ENCODE measurements around the gene FBXO21. TPM values are rescaled to one million over a fixed set of nuclear protein-coding genes. Genes with fewer than 3 reads are reported as not detected.

FBXO21 gene
- total RNA-seq, 1 experiment from 2014 or later, result 32.4 TPM

DNA sequence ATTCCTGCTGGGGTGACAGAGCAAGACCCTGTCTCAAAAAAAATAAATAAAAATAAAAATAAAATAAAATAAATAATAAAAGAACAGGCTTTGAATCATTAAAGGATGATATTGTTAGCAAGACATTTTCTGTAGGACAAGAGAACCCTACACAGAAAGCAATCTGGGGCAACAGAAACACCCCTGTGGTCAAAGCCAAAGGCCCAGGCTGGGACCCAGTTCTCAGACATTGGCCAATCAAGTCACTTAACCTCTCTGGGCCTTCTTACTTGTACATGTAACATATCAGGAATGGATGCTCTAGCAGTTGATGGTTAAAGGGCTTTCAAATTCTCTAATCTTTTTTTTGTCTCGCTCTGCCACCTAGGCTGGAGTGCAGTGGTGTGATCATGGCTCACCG is 55.5 kb downstream of the FBXO21 start:
- H3K27me3 ChIP-seq (ENCODE audit: insufficient read depth, low read depth), result no peaks in the 10 kb centered on the region
- no TSS peak for BruUV-seq (replicated peaks)
- no peak overlapping the region for H3K4me3 ChIP-seq
- no peaks in the 10 kb centered on the region for H3K9me2 ChIP-seq (ENCODE audit: insufficient read depth)
- no peak overlapping the region for H2AFZ ChIP-seq
- POLR2A ChIA-PET (ENCODE audit: unreplicated experiment), result no interaction called here
- no peaks in the 10 kb centered on the region for H3K4me1 ChIP-seq (replicated peaks; ENCODE audit: insufficient read depth)
- TF ChIP-seq, protein P1, sequence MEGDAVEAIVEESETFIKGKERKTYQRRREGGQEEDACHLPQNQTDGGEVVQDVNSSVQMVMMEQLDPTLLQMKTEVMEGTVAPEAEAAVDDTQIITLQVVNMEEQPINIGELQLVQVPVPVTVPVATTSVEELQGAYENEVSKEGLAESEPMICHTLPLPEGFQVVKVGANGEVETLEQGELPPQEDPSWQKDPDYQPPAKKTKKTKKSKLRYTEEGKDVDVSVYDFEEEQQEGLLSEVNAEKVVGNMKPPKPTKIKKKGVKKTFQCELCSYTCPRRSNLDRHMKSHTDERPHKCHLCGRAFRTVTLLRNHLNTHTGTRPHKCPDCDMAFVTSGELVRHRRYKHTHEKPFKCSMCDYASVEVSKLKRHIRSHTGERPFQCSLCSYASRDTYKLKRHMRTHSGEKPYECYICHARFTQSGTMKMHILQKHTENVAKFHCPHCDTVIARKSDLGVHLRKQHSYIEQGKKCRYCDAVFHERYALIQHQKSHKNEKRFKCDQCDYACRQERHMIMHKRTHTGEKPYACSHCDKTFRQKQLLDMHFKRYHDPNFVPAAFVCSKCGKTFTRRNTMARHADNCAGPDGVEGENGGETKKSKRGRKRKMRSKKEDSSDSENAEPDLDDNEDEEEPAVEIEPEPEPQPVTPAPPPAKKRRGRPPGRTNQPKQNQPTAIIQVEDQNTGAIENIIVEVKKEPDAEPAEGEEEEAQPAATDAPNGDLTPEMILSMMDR (conservative IDR thresholded peaks at IDR 0.05), result no peak
- no peak for TF ChIP-seq EZH2 (IDR thresholded peaks at IDR 0.05; ENCODE audit: low read depth)
- no peak overlapping the region for H3K4me2 ChIP-seq
- no peak overlapping the region for H3K27ac ChIP-seq
- no peaks in the 10 kb centered on the region for H3K36me3 ChIP-seq (ENCODE audit: low read depth)
- H3K9me3 ChIP-seq (ENCODE audit: insufficient read depth, low read depth), result no peaks in the 10 kb centered on the region
- H3K79me2 ChIP-seq (ENCODE audit: low read depth), result no peaks in the 10 kb centered on the region
- H3F3A ChIP-seq (ENCODE audit: insufficient read depth, low read depth), result no peaks in the 10 kb centered on the region
- intact Hi-C loops (cut with micrococcal nuclease; ENCODE audit: unreplicated experiment), result no loop called here
- H4K20me1 ChIP-seq (ENCODE audit: insufficient read depth), result no peaks in the 10 kb centered on the region
- CTCF ChIA-PET, result no interaction called here
- no peak for DNase-seq

DNA sequence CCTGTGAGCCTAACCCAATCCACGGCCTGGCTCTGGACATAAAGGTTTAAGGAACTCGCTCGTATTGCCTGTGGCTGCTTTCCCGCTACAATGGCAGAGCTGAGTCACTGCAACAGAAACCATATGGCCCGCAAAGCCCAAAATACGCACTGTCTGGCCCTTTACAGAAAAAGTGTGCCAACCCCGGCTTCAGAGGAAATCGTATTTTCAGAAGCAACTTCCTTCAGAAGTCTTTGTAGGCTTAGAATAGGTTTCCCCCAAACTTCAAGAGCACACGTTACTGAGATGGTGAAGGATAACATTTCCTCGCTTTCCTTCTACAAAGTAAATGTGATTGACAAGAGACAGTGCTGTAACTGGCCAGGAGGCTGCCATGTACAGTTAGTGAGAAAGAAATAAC is 56.2 kb downstream of the FBXO21 start:
- H3K9me2 ChIP-seq (ENCODE audit: insufficient read depth), result no peaks in the 10 kb centered on the region
- no peak for DNase-seq
- H3K4me1 ChIP-seq (replicated peaks; ENCODE audit: insufficient read depth), result no peaks in the 10 kb centered on the region
- no peak overlapping the region for H2AFZ ChIP-seq
- H3K4me3 ChIP-seq, result no peak overlapping the region
- BruUV-seq (replicated peaks), result no TSS peak
- H3K79me2 ChIP-seq (ENCODE audit: low read depth), result no peaks in the 10 kb centered on the region
- H3K27me3 ChIP-seq (ENCODE audit: insufficient read depth, low read depth), result no peaks in the 10 kb centered on the region
- H4K20me1 ChIP-seq (ENCODE audit: insufficient read depth), result no peaks in the 10 kb centered on the region
- CTCF ChIA-PET, result no interaction called here
- H3K27ac ChIP-seq, result no peak overlapping the region
- no peak for TF ChIP-seq EZH2 (IDR thresholded peaks at IDR 0.05; ENCODE audit: low read depth)
- TF ChIP-seq, protein P1 (conservative IDR thresholded peaks at IDR 0.05), result no peak
- H3F3A ChIP-seq (ENCODE audit: insufficient read depth, low read depth), result peaks cover under 1% of the 10 kb centered on the region
- H3K9me3 ChIP-seq (ENCODE audit: insufficient read depth, low read depth), result 0 out of 2 replicates have a peak, but pooled peaks cover under 1% of the 10 kb centered on the region
- POLR2A ChIA-PET (ENCODE audit: unreplicated experiment), result no interaction called here
- H3K36me3 ChIP-seq (ENCODE audit: low read depth), result no peaks in the 10 kb centered on the region
- no peak overlapping the region for H3K4me2 ChIP-seq
- intact Hi-C loops (cut with micrococcal nuclease; ENCODE audit: unreplicated experiment), result no loop called here

DNA sequence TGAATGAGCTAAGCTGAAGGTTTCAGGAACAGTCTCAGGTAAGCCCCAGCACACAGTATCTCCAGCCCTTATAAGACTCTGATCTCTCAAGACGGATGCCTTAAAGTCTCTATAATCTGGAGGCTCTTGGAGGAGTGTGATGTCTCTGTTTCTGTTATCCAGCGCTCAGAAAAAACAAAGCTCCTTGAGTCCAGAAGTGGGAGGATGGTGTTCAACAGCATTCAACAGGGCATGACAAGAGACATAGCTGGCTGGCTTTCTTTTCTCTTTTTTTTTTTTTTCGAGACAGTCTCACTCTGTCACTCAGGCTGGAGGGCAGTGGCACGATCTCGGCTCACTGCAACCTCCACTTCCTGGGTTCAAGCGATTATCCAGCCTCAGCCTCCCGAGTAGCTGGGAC is 59.5 kb downstream of the FBXO21 start:
- intact Hi-C loops (cut with micrococcal nuclease; ENCODE audit: unreplicated experiment), result no loop called here
- CTCF ChIA-PET, result interaction anchor here (0.6 kb wide), 1 partner anchor 9 kb away, joined by 3 read pairs; no protein-coding TSS in a partner anchor
- no peak for TF ChIP-seq EZH2 (IDR thresholded peaks at IDR 0.05; ENCODE audit: low read depth)
- TF ChIP-seq, protein P1 (conservative IDR thresholded peaks at IDR 0.05), result no peak
- Histone ChIP-seq H4K20me1 (ENCODE audit: insufficient read depth) (no peaks in the 10 kb centered on the region), H3F3A (ENCODE audit: insufficient read depth, low read depth) (peaks cover 33% of the 10 kb centered on the region), H2AFZ (no peak overlapping the region), H3K36me3 (ENCODE audit: low read depth) (no peaks in the 10 kb centered on the region), H3K9me2 (ENCODE audit: insufficient read depth) (no peaks in the 10 kb centered on the region), H3K27me3 (ENCODE audit: insufficient read depth, low read depth) (no peaks in the 10 kb centered on the region), H3K4me2 (no peak overlapping the region), H3K9me3 (ENCODE audit: insufficient read depth, low read depth) (peaks cover 20% of the 10 kb centered on the region), H3K79me2 (ENCODE audit: low read depth) (no peaks in the 10 kb centered on the region), H3K27ac (no peak overlapping the region), H3K4me3 (no peak overlapping the region), H3K4me1 (replicated peaks; ENCODE audit: insufficient read depth) (no peaks in the 10 kb centered on the region)
- POLR2A ChIA-PET (ENCODE audit: unreplicated experiment), result no interaction called here
- DNase-seq, result no peak
- no TSS peak for BruUV-seq (replicated peaks)

All from PC-9 (cell line).